Transverse colon (tissue), 4 donors: ENCODE data around the gene EML3. TPM values are rescaled to one million over a fixed set of nuclear protein-coding genes. Genes with fewer than 3 reads are reported as not detected.
A peak's percentile ranks its signal among the peaks of the same experiment; 100 is the strongest.
"Not testable (repeated sequence)": the region's sequence is repeated elsewhere in the genome, so short reads cannot be mapped to it uniquely, and the experiment has no call there.

Experiments
- DNase-seq: peaks from one replicate; pipeline ENCODE4 v3.0.0-alpha.2; 2019
- H3K27ac ChIP-seq, 4 donors: fragments of 200-600 bp; sonication (generic); 2 replicates each; pipeline ENCODE4 v1.5.1; 2016 to 2018; ENCODE audit warnings: inconsistent platforms in 4 of 4
- H3K27me3 ChIP-seq: fragments of 200-600 bp; sonication (generic); 2 replicates; pipeline ENCODE4 v1.5.1; 2017; ENCODE audit warnings: inconsistent platforms
- H3K36me3 ChIP-seq, 4 donors: fragments of 200-600 bp; sonication (generic); 2 replicates each; pipeline ENCODE4 v1.5.1; 2017 to 2019; ENCODE audit warnings: inconsistent platforms in 4 of 4
- H3K4me1 ChIP-seq, 4 donors: fragments of 200-600 bp; sonication (generic); 2 replicates each; pipeline ENCODE4 v1.5.1; 2017 to 2020; ENCODE audit warnings: inconsistent platforms in 4 of 4
- H3K4me3 ChIP-seq, 4 donors: fragments of 200-600 bp; sonication (generic); 1 replicate in 1 of 4; 2 replicates in 3 of 4; pipeline versions ENCODE4 v1.5.1 to v1.6.1; 2017 to 2019; ENCODE audit warnings: inconsistent platforms in 4 of 4
- H3K9me3 ChIP-seq, 2 donors: fragments of 200-600 bp; sonication (generic); 2 replicates each; pipeline ENCODE4 v1.5.1; 2017 to 2019; ENCODE audit warnings: inconsistent platforms in 2 of 2
- CTCF ChIP-seq, 5 experiments: fragments of 200-600 bp in 3 of 5; fragments of 450-650 bp in 2 of 5; sonication (generic) in 3 of 5; IDR thresholded peaks; 1 replicate in 2 of 5; 2 replicates in 3 of 5; pipeline ENCODE4 v1.5.1; 2016 to 2017; ENCODE audit warnings: antibody characterized with exemption in 5 of 5, inconsistent platforms in 3 of 5, mild to moderate bottlenecking in 2 of 5, moderate library complexity in 1 of 5
- EP300 ChIP-seq: sonication (generic); formaldehyde crosslinking; IDR thresholded peaks from one replicate; pipeline ENCODE4 v1.6.1; 2017; ENCODE audit warnings: antibody characterized with exemption, low read depth
- POLR2A ChIP-seq: fragments of 450-650 bp; IDR thresholded peaks from one replicate; pipeline ENCODE4 v1.6.1; 2016; ENCODE audit warnings: antibody characterized with exemption, mild to moderate bottlenecking, moderate library complexity
- POLR2AphosphoS5 ChIP-seq, 3 donors: sonication (generic); formaldehyde crosslinking; IDR thresholded peaks; one replicate each; pipeline ENCODE4 v1.6.1; 2016; ENCODE audit warnings: antibody characterized with exemption in 3 of 3
- WGBS, 2 donors: methylation state at CpG; one replicate each; pipeline ENCODE4 v1.1.5; 2018; ENCODE audit warnings: low coverage in 1 of 2; 5-methylcytosine and 5-hydroxymethylcytosine counted together
- in situ Hi-C, 4 donors: fragments of 200-750 bp; cut with MboI; loops; one replicate each; pipeline versions ENCODE4 v1.15.0 to v1.15.1; 2017; ENCODE audit warnings: low sequenced_read_pairs in 3 of 4, low pct_ligation_motif_present in 1 of 4, low pct_unique_long_range_greater_than_20kb in 1 of 4
- intact Hi-C: fragments of 100-400 bp; cut with DNase I; formaldehyde crosslinking; loops from one replicate; pipeline ENCODE4 v1.15.1; 2023; ENCODE audit warnings: low total_unique reads
- total RNA-seq, 4 donors: library from RNA; depleted of rRNA; stranded (reverse); fragments of >200 nt; gene quantifications; one replicate each; pipeline ENCODE4 v1.1.0, GENCODE V29; 2016

EML3 gene
- total RNA-seq, 4 donors from 2014 or later = 35.0 to 61.1 (median 44.9) TPM

DNA sequence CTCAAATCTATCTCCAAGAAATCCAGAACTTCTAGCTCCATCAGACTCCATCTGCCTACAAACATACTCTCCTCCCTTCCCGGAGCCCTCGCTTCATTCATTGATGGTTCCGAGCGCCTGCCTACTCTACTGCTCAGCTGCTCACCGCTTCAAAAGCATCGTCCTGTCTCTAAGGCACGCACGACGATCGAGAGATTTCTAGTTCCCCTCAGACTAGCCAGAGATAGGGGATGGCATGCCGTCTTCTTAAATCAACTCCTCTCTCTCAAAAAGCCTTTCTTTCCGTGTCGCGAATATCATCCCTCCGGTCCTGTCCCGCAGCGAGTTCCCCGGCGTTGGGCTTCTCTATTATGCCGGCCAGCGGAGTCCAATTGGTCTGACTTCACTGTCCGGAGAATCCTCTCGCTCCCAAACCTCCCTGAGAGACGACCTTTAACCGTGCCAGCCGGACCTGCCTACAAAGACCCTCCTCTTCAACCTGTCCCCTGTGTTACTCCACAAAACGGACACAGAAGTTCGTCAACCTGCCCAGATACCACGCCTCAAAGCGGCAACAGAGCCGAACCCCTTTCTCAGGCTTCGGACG, 39.5 kb downstream of the EML3 start:
- Histone ChIP-seq H3K36me3 (peaks cover 0 to 29% (median 13%) of the 10 kb centered on the region in 4 donors), H3K27ac (peak overlapping the region; percentile 81 to 94 (median 87)), H3K4me1 (peaks cover 14 to 51% (median 41%) of the 10 kb centered on the region in 4 donors), H3K9me3 (no peaks in the 10 kb centered on the region), H3K27me3 (no peaks in the 10 kb centered on the region), H3K4me3 (peak overlapping the region; percentile 36 to 99 (median 54))
- DNase-seq = no peak
- 0 to 1% methylated on average over 14 to 33 of the region's 33 CpGs for WGBS, 2 donors
- in situ Hi-C loops (no loop called here), intact Hi-C loops (no loop called here)
- no peak for TF ChIP-seq EP300
- no peak for TF ChIP-seq CTCF (IDR thresholded peaks at IDR 0.05)
- TF ChIP-seq POLR2A = no peak
- no peak for TF ChIP-seq POLR2AphosphoS5 (IDR thresholded peaks at IDR 0.05)

DNA sequence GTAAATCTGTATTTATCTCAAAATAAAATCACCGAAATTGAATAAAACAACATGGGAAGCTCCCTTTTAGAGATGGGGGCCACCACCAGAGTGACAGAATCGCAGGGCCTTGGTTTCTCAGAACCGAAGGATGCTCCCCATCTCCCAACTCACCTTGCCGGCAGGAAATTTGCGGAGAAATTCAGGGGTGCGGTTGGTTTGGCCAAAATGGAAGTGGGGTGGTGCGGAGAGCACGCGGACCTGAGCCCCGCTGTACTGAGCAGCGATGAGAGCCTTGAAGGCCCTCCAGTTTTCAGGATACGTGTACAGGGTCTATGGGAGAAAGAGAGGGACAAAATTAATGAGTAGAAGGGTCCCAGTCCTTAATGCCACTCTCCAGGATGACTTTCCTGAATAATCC, 40.1 kb downstream of the EML3 start:
- DNase-seq = no peak
- peak overlapping the region; percentile 81 to 94 (median 87) for H3K27ac ChIP-seq
- H3K36me3 ChIP-seq = peaks cover 0 to 30% (median 15%) of the 10 kb centered on the region in 4 donors
- in situ Hi-C loops = no loop called here
- no peaks in the 10 kb centered on the region for H3K27me3 ChIP-seq
- peaks cover 14 to 51% (median 41%) of the 10 kb centered on the region in 4 donors for H3K4me1 ChIP-seq
- no peak for TF ChIP-seq POLR2A
- no peak for TF ChIP-seq EP300
- TF ChIP-seq CTCF (IDR thresholded peaks at IDR 0.05) = no peak
- TF ChIP-seq POLR2AphosphoS5 (IDR thresholded peaks at IDR 0.05) = no peak
- intact Hi-C loops = no loop called here
- peak overlapping the region; percentile 36 to 99 (median 54) for H3K4me3 ChIP-seq
- 53 to 62% methylated on average over 2 to 12 of the region's 12 CpGs for WGBS, 2 donors
- no peaks in the 10 kb centered on the region for H3K9me3 ChIP-seq

- intact Hi-C loops, H3K4me3 ChIP-seq, H3K9me3 ChIP-seq, DNase-seq, H3K27me3 ChIP-seq, in situ Hi-C loops: not testable (repeated sequence)
- Histone ChIP-seq H3K4me1 (peaks cover 14 to 43% (median 34%) of the 10 kb centered on the region in 4 donors), H3K36me3 (peaks cover 0 to 40% (median 20%) of the 10 kb centered on the region in 4 donors), H3K27ac (peak overlapping the region in 1 of 4 donors; percentile 87)
- 87 to 100% methylated on average over 1 to 5 of the region's 5 CpGs for WGBS, 2 donors
Observed at GRCh38 chr11:62571493-62571892, 41.1 kb downstream of the EML3 start.

DNA sequence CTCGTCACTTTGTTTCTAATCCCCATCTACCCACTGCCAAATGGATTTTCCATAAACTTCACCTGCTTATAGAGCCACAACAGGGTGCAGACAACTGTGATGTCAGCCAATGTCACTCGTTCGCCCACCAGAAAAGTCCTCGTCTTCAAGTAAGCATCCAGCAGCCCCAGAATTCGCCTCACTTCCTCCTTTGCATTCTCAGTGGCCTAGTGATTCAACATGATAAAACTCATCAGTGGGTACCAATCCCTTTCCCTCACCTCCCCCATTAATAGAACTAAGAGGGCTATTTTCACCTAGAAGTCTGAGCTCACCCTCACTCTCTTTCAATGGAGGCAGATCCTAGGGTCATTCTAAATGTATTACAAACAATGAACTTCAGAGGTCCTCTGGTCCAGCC, 41.7 kb downstream of the EML3 start:
- Histone ChIP-seq H3K36me3 (peaks cover 0 to 45% (median 22%) of the 10 kb centered on the region in 4 donors), H3K4me1 (peaks cover 14 to 38% (median 28%) of the 10 kb centered on the region in 4 donors)
- not testable (repeated sequence) for DNase-seq

GRCh38 chr11:62569611-62570010, 43.0 kb downstream of the EML3 start:
- Histone ChIP-seq H3K27ac (no peak overlapping the region), H3K4me1 (peaks cover 5 to 30% (median 17%) of the 10 kb centered on the region in 4 donors), H3K9me3 (no peaks in the 10 kb centered on the region), H3K27me3 (no peaks in the 10 kb centered on the region), H3K4me3 (no peak overlapping the region), H3K36me3 (peaks cover 0 to 57% (median 23%) of the 10 kb centered on the region in 4 donors)
- in situ Hi-C loops (loop anchor here in 1 of 4 donors (10.0 kb wide), 1 partner anchor 145 kb away; no protein-coding TSS in a partner anchor), intact Hi-C loops (no loop called here)
- DNase-seq = no peak
- TF ChIP-seq CTCF (IDR thresholded peaks at IDR 0.05) = no peak
- TF ChIP-seq EP300 = no peak
- 86% methylated on average over 1 of the region's 1 CpG for WGBS, 2 donors

More for the DNA sequence above, 41.7 kb downstream of the EML3 start:
- intact Hi-C loops, in situ Hi-C loops, H3K27me3 ChIP-seq, H3K4me3 ChIP-seq, H3K9me3 ChIP-seq, H3K27ac ChIP-seq: not testable (repeated sequence)
- 84 to 88% methylated on average over 4 to 5 of the region's 5 CpGs for WGBS, 2 donors
